HCT116 (cell line): Measurements from ENCODE around the gene SLC6A13. TPM values are rescaled to one million over a fixed set of nuclear protein-coding genes. Genes with fewer than 3 reads are reported as not detected.

ENCODE experiments used
- ATAC-seq: fragments of 200-7000 bp; cut with Tn5 transposase; 2 replicates; pipeline ENCODE4 v1.9.1; 2020; ENCODE audit warnings: mild to moderate bottlenecking, moderate library complexity
- BruUV-seq: library from RNA; stranded (reverse); fragments of 400-500 nt; replicated peaks from 2 replicates; lab custom pipeline; 2021; lab: Mats Ljungman, UMichigan
- CTCF ChIA-PET: fragments of 300-600 bp; sonication (Branson Sonifier 250); formaldehyde crosslinking; loops from one replicate; lab custom pipeline; 2021; ENCODE audit warnings: antibody characterized with exemption; lab: Charles Lee
- POLR2A ChIA-PET: fragments of 300-600, 350-600 bp; sonication (Branson Sonifier 250); formaldehyde crosslinking; loops from one replicate; lab custom pipeline; 2021; ENCODE audit warnings: antibody characterized with exemption; lab: Charles Lee
- RAD21 ChIA-PET, 2 experiments: fragments of 300-600 bp; sonication (Branson Sonifier 250); formaldehyde crosslinking; loops; one replicate each; lab custom pipeline; 2023; ENCODE audit warnings: low total read pairs in 2 of 2; ENCODE audit not compliant: uncharacterized antibody in 2 of 2, unreplicated experiment in 2 of 2, low non-redundant PET in 1 of 2; lab: Charles Lee
- DNase-seq: peaks from one replicate; pipeline ENCODE4 v3.0.0-alpha.2; 2010; ENCODE audit warnings: low read depth, low spot score
- H2AFZ ChIP-seq: fragments of 200-600 bp; shearing (Covaris generic), sonication (generic); 2 replicates; pipeline ENCODE4 v1.6.1; 2017; ENCODE audit warnings: low read depth, mixed run types, mixed read lengths, antibody characterized with exemption, low read length; ENCODE audit not compliant: poor library complexity, severe bottlenecking
- H3K27ac ChIP-seq: 2 replicates; pipeline ENCODE4 v1.5.1; 2012; ENCODE audit warnings: low read depth, low read length
- H3K27me3 ChIP-seq: fragments of 200-600 bp; sonication (generic); 2 replicates; pipeline ENCODE4 v1.6.1; 2016; ENCODE audit warnings: mixed run types, low read length, mixed read lengths; ENCODE audit not compliant: insufficient read depth
- H3K36me3 ChIP-seq, 2 experiments: fragments of 200-500 bp in 1 of 2; fragments of 200-600 bp in 1 of 2; sonication (Bioruptor generic) in 1 of 2; sonication (generic) in 1 of 2; 2 replicates each; pipeline versions ENCODE4 v1.5.1 to v1.6.1; 2014 to 2016; ENCODE audit warnings: low read length in 2 of 2, inconsistent platforms in 1 of 2, mixed read lengths in 1 of 2, mixed run types in 1 of 2; ENCODE audit not compliant: insufficient read depth in 2 of 2, control insufficient read depth in 1 of 2
- H3K4me1 ChIP-seq, 2 experiments: fragments of 200-600 bp in 1 of 2; sonication (generic) in 1 of 2; 2 replicates each; pipeline versions ENCODE4 v1.5.1 to v1.6.1; 2012 to 2017; ENCODE audit warnings: low read length in 2 of 2, inconsistent platforms in 1 of 2, mild to moderate bottlenecking in 1 of 2, mixed read lengths in 1 of 2, mixed run types in 1 of 2, moderate library complexity in 1 of 2; ENCODE audit not compliant: insufficient read depth in 2 of 2, control insufficient read depth in 1 of 2
- H3K4me2 ChIP-seq: fragments of 200-600 bp; sonication (generic); 2 replicates; pipeline ENCODE4 v1.6.1; 2017; ENCODE audit warnings: mixed run types, low read length, mixed read lengths
- H3K4me3 ChIP-seq, 2 experiments: fragments of 200-600 bp in 1 of 2; sonication (generic) in 1 of 2; replicated peaks in 1 of 2; 2 replicates each; pipeline ENCODE4 v1.5.1; 2011 to 2016; ENCODE audit warnings: low read length in 2 of 2, control low read depth in 1 of 2, low read depth in 1 of 2, mild to moderate bottlenecking in 1 of 2, mixed read lengths in 1 of 2, mixed run types in 1 of 2
- H3K79me2 ChIP-seq: fragments of 200-600 bp; sonication (generic); 2 replicates; pipeline ENCODE4 v1.6.1; 2017; ENCODE audit warnings: mild to moderate bottlenecking, mixed run types, low read length, moderate library complexity, mixed read lengths; ENCODE audit not compliant: insufficient read depth
- H3K9ac ChIP-seq: fragments of 200-600 bp; sonication (generic); 2 replicates; pipeline ENCODE4 v1.6.1; 2016; ENCODE audit warnings: low read length, mixed read lengths
- H3K9me2 ChIP-seq: fragments of 200-600 bp; sonication (generic), shearing (Covaris generic); 2 replicates; pipeline ENCODE4 v1.6.1; 2017; ENCODE audit warnings: mixed run types, mild to moderate bottlenecking, moderate library complexity; ENCODE audit not compliant: insufficient read depth
- H3K9me3 ChIP-seq, 2 experiments: fragments of 200-500 bp in 1 of 2; fragments of 200-600 bp in 1 of 2; sonication (Bioruptor generic) in 1 of 2; sonication (generic) in 1 of 2; 2 replicates each; pipeline ENCODE4 v1.6.1; 2014 to 2017; ENCODE audit warnings: low read length in 2 of 2, mixed read lengths in 2 of 2, inconsistent platforms in 1 of 2, low read depth in 1 of 2, mild to moderate bottlenecking in 1 of 2, mixed run types in 1 of 2, moderate library complexity in 1 of 2; ENCODE audit not compliant: control insufficient read depth in 1 of 2, insufficient read depth in 1 of 2
- H4K20me1 ChIP-seq: fragments of 200-600 bp; sonication (generic), shearing (Covaris generic); 2 replicates; pipeline ENCODE4 v1.6.1; 2017; ENCODE audit warnings: mixed run types, mild to moderate bottlenecking, moderate library complexity; ENCODE audit not compliant: insufficient read depth
- EGR1 ChIP-seq: IDR thresholded peaks from 2 replicates; pipeline ENCODE4 v1.6.1; 2012; ENCODE audit warnings: low read depth
- MAX ChIP-seq: IDR thresholded peaks from 2 replicates; pipeline ENCODE4 v1.6.1; 2012
- RAD21 ChIP-seq: IDR thresholded peaks from 2 replicates; pipeline ENCODE4 v1.6.1; 2012; ENCODE audit warnings: low read depth, mild to moderate bottlenecking
- SIN3A ChIP-seq: IDR thresholded peaks from 2 replicates; pipeline ENCODE4 v1.6.1; 2012; ENCODE audit warnings: low read depth
- SRF ChIP-seq: IDR thresholded peaks from 2 replicates; pipeline ENCODE4 v1.6.1; 2012; ENCODE audit warnings: low read depth
- YY1 ChIP-seq: IDR thresholded peaks from 2 replicates; pipeline ENCODE4 v1.6.1; 2011; ENCODE audit warnings: low read length, low read depth, moderate library complexity, mild to moderate bottlenecking; ENCODE audit not compliant: insufficient replicate concordance; ENCODE audit errors: extremely low read depth
- intact Hi-C: fragments of 100-400 bp; cut with micrococcal nuclease; formaldehyde crosslinking; loops from 2 replicates; pipeline ENCODE4 v1.10.0; 2022
- total RNA-seq: library from RNA; stranded (reverse); gene quantifications from one replicate; pipeline ENCODE4 v1.2.1, GENCODE V29; 2021; ENCODE audit not compliant: unreplicated experiment

The SLC6A13 gene
- total RNA-seq, 1 experiment from 2014 or later = 0.39 TPM

GRCh38 chr12:234019-234418, 28.6 kb downstream of the SLC6A13 start:
- H3K27ac ChIP-seq = no peak overlapping the region
- H4K20me1 ChIP-seq = no peaks in the 10 kb centered on the region
- H3K4me3 ChIP-seq = no peak overlapping the region
- ChIA-PET CTCF (no interaction called here), RAD21 (no interaction called here)
- no peak overlapping the region for H2AFZ ChIP-seq
- intact Hi-C loops = no loop called here
- peaks cover 6 to 7% of the 10 kb centered on the region in 2 experiments; a peak in 2 of 4 replicates for H3K9me3 ChIP-seq
- no peaks in the 10 kb centered on the region for H3K36me3 ChIP-seq
- H3K4me1 ChIP-seq = no peaks in the 10 kb centered on the region
- DNase-seq = no peak
- TF ChIP-seq EGR1 = no peak
- TF ChIP-seq, all 23 proteins: peak for 0
- POLR2A ChIA-PET = no interaction called here
- Histone ChIP-seq H3K4me2 (no peak overlapping the region), H3K9me2 (no peaks in the 10 kb centered on the region), H3K79me2 (no peaks in the 10 kb centered on the region), H3K27me3 (0 out of 2 replicates have a peak, but pooled peaks cover 3% of the 10 kb centered on the region), H3K9ac (no peak overlapping the region)
- no peak for ATAC-seq
- BruUV-seq = no TSS peak

- intact Hi-C loops = no loop called here
- no TSS peak for BruUV-seq
- Histone ChIP-seq H3K9me2 (no peaks in the 10 kb centered on the region), H3K27ac (no peak overlapping the region), H4K20me1 (no peaks in the 10 kb centered on the region), H3K9ac (no peak overlapping the region), H2AFZ (no peak overlapping the region), H3K27me3 (0 out of 2 replicates have a peak, but pooled peaks cover 5% of the 10 kb centered on the region), H3K4me1 (no peaks in the 10 kb centered on the region), H3K4me3 (no peak overlapping the region), H3K4me2 (no peak overlapping the region), H3K79me2 (no peaks in the 10 kb centered on the region), H3K36me3 (no peaks in the 10 kb centered on the region), H3K9me3 (peaks cover 6 to 7% of the 10 kb centered on the region in 2 experiments; a peak in 2 of 4 replicates)
- ChIA-PET POLR2A (no interaction called here), CTCF (no interaction called here), RAD21 (no interaction called here)
- ATAC-seq (no peak), DNase-seq (no peak)
- TF ChIP-seq MAX (no peak), SIN3A (no peak), SRF (no peak), RAD21 (no peak), YY1 (no peak)
Observed at GRCh38 chr12:233615-233968, 29.0 kb downstream of the SLC6A13 start.
